A549 (cell line): ENCODE results near the gene RFPL2. TPM values are rescaled to one million over a fixed set of nuclear protein-coding genes. Genes with fewer than 3 reads are reported as not detected.

Experiments used
- ATAC-seq, 2 experiments: fragments of 200-7000 bp in 1 of 2; fragments of >200 bp in 1 of 2; cut with Nextera tagmentation in 1 of 2; cut with Tn5 transposase in 1 of 2; 3 replicates each; pipeline versions ENCODE4 v1.8.0 to v1.9.1; 2018 to 2020; ENCODE audit warnings: mild to moderate bottlenecking in 1 of 2, moderate library complexity in 1 of 2
- CTCF ChIA-PET: fragments of 300-600 bp; sonication (Branson Sonifier 250); formaldehyde crosslinking; extraction: SDS; loops from one replicate; lab custom pipeline; 2021; ENCODE audit warnings: antibody characterized with exemption, inconsistent platforms; lab: Yijun Ruan, JAX
- POLR2A ChIA-PET: fragments of 350-600 bp; formaldehyde crosslinking; extraction: SDS; loops from one replicate; lab custom pipeline; 2021; ENCODE audit warnings: antibody characterized with exemption, inconsistent platforms; lab: Yijun Ruan, JAX
- DNase-seq, 2 experiments: peaks; one replicate each; pipeline versions ENCODE4 v3.0.0 to v3.0.0-alpha.2; 2011 to 2016; ENCODE audit warnings: low read depth in 1 of 2, low spot score in 1 of 2
- FAIRE-seq: peaks from 2 replicates; lab custom pipeline; 2011; peaks lifted over from hg19 to GRCh38; lab: Jason Lieb, UNC
- H3K27ac ChIP-seq, 2 experiments: fragments of >200 bp; sonication (Bioruptor Twin); formaldehyde crosslinking; 3 replicates each; pipeline ENCODE4 v1.5.1; 2016 to 2017
- H3K4me1 ChIP-seq: fragments of >200 bp; sonication (Bioruptor Twin); formaldehyde crosslinking; 3 replicates; pipeline ENCODE4 v1.6.1; 2016
- H3K4me2 ChIP-seq: fragments of >200 bp; sonication (Bioruptor Twin); formaldehyde crosslinking; 3 replicates; pipeline ENCODE4 v1.6.1; 2016
- H3K4me3 ChIP-seq: fragments of >200 bp; sonication (Bioruptor Twin); formaldehyde crosslinking; 3 replicates; pipeline ENCODE4 v1.5.1; 2016
- H3K9me3 ChIP-seq: fragments of >200 bp; sonication (Bioruptor Twin); formaldehyde crosslinking; 3 replicates; pipeline ENCODE4 v1.6.1; 2016
- CHD4 ChIP-seq: fragments of 200-600 bp; sonication (generic); IDR thresholded peaks from 2 replicates; pipeline ENCODE4 v1.6.1; 2016; ENCODE audit warnings: antibody characterized with exemption, mild to moderate bottlenecking, borderline replicate concordance
- EHF ChIP-seq: fragments of 250-450 bp; sonication (Bioruptor Pico); IDR thresholded peaks from 2 replicates; pipeline ENCODE4 v1.5.0; 2020; ENCODE audit warnings: mild to moderate bottlenecking
- ESRRA ChIP-seq: fragments of 150-350 bp; IDR thresholded peaks from 2 replicates; pipeline ENCODE4 v1.6.1; 2014; ENCODE audit warnings: mild to moderate bottlenecking, low read length, borderline replicate concordance
- FOSB ChIP-seq: fragments of 250-450 bp; sonication (Bioruptor Pico); IDR thresholded peaks from 2 replicates; pipeline ENCODE4 v1.5.0; 2020; ENCODE audit warnings: mild to moderate bottlenecking, moderate library complexity
- HDAC2 ChIP-seq: fragments of 200-600 bp; sonication (generic); IDR thresholded peaks from 2 replicates; pipeline ENCODE4 v1.6.1; 2016
- HOXA7 ChIP-seq: fragments of 250-450 bp; sonication (Bioruptor Pico); IDR thresholded peaks from 2 replicates; pipeline ENCODE4 v1.5.0; 2020; ENCODE audit warnings: mild to moderate bottlenecking, moderate library complexity
- HOXB5 ChIP-seq: fragments of 250-450 bp; sonication (Bioruptor Pico); IDR thresholded peaks from 2 replicates; pipeline ENCODE4 v1.5.0; 2020; ENCODE audit warnings: mild to moderate bottlenecking, moderate library complexity
- JUN ChIP-seq, 2 experiments: fragments of >200 bp; sonication (Bioruptor Twin); formaldehyde crosslinking; IDR thresholded peaks; 2 replicates in 1 of 2; 3 replicates in 1 of 2; pipeline ENCODE4 v1.6.1; 2016 to 2017
- KDM1A ChIP-seq: fragments of 200-600 bp; sonication (generic); IDR thresholded peaks from 2 replicates; pipeline ENCODE4 v1.6.1; 2016; ENCODE audit warnings: low read depth, mild to moderate bottlenecking
- NPAS2 ChIP-seq: fragments of 250-450 bp; sonication (Bioruptor Pico); IDR thresholded peaks from 2 replicates; pipeline ENCODE4 v1.8.0; 2022; ENCODE audit warnings: mild to moderate bottlenecking, moderate library complexity, borderline replicate concordance
- POLR2A ChIP-seq: IDR thresholded peaks from 2 replicates; pipeline ENCODE4 v1.6.1; 2012; ENCODE audit warnings: mild to moderate bottlenecking, low read length
- RARB ChIP-seq: fragments of 250-450 bp; sonication (Bioruptor Pico); IDR thresholded peaks from 2 replicates; pipeline ENCODE4 v1.8.0; 2021; ENCODE audit warnings: mild to moderate bottlenecking, moderate library complexity
- RCOR1 ChIP-seq: fragments of 150-350 bp; IDR thresholded peaks from 2 replicates; pipeline ENCODE4 v1.6.1; 2014; ENCODE audit warnings: antibody characterized with exemption, low read length, low read depth
- RNF2 ChIP-seq: fragments of 200-600 bp; sonication (generic); IDR thresholded peaks from 2 replicates; pipeline ENCODE4 v1.6.1; 2016; ENCODE audit warnings: low read depth, mild to moderate bottlenecking, antibody characterized with exemption, moderate library complexity, borderline replicate concordance
- SMC3 ChIP-seq: fragments of >200 bp; sonication (Bioruptor Twin); formaldehyde crosslinking; IDR thresholded peaks from 3 replicates; pipeline ENCODE4 v1.6.1; 2018; ENCODE audit warnings: inconsistent platforms
- SREBF2 ChIP-seq: fragments of 450-650 bp; IDR thresholded peaks from 2 replicates; pipeline ENCODE4 v1.6.1; 2014; ENCODE audit warnings: mild to moderate bottlenecking, moderate library complexity
- USF2 ChIP-seq: fragments of 450-650 bp; IDR thresholded peaks from 2 replicates; pipeline ENCODE4 v1.6.1; 2014; ENCODE audit warnings: antibody characterized with exemption
- ZC3H11A ChIP-seq: fragments of 450-650 bp; IDR thresholded peaks from 2 replicates; pipeline ENCODE4 v1.6.1; 2014; ENCODE audit warnings: antibody characterized with exemption, mild to moderate bottlenecking
- ZFP36 ChIP-seq: fragments of 450-650 bp; IDR thresholded peaks from 2 replicates; pipeline ENCODE4 v1.6.1; 2014; ENCODE audit warnings: borderline replicate concordance; ENCODE audit not compliant: partially characterized antibody
- ZSCAN20 ChIP-seq: fragments of 250-450 bp; sonication (Bioruptor Pico); IDR thresholded peaks from 2 replicates; pipeline ENCODE4 v1.8.0; 2022; ENCODE audit warnings: mild to moderate bottlenecking, moderate library complexity
- WGBS: methylation state at CpG from one replicate; pipeline ENCODE4 v1.1.6; 2017; ENCODE audit errors: missing lambda C conversion rate; 5-methylcytosine and 5-hydroxymethylcytosine counted together
- polyA plus RNA-seq, 4 experiments: library from polyadenylated mRNA; depleted of rRNA in 3 of 4; stranded (reverse); fragments of >200 nt; fragmentation: RNase III in 1 of 4; extraction: RNeasy Plus Mini Kit Qiagen cat#74134 plus additional on column Dnase treatment in 1 of 4; gene quantifications; 2 replicates in 3 of 4; 3 replicates in 1 of 4; pipeline ENCODE4 v1.2.3, GENCODE V29; 2011 to 2017
- TF ChIP-seq, protein P1 (sequence below): IDR thresholded peaks from 2 replicates; pipeline ENCODE4 v1.6.1; 2012; ENCODE audit warnings: low read depth, borderline replicate concordance
- TF ChIP-seq, protein P2 (sequence below): IDR thresholded peaks from 2 replicates; pipeline ENCODE4 v1.6.1; 2012
- TF ChIP-seq, protein P3 (sequence below): fragments of >200 bp; sonication (Bioruptor Twin); formaldehyde crosslinking; IDR thresholded peaks from 3 replicates; pipeline ENCODE4 v1.5.1; 2016
- TF ChIP-seq, protein P4 (sequence below): fragments of 250-450 bp; sonication (Bioruptor Pico); IDR thresholded peaks from 2 replicates; pipeline ENCODE4 v1.5.0; 2020; ENCODE audit warnings: low read depth, mild to moderate bottlenecking, moderate library complexity
- TF ChIP-seq, protein P5 (sequence below): IDR thresholded peaks from 2 replicates; pipeline ENCODE4 v1.6.1; 2012

Gene RFPL2
- polyA plus RNA-seq, 2 of the 4 experiments (the other 2 are of a cell fraction): 0.19 to 0.25 TPM

GRCh38 chr22:32211011-32211410 is 6.1 kb upstream of the RFPL2 start:
- TF ChIP-seq SMC3 (no peak), HOXA7 (no peak), USF2 (no peak), SREBF2 (no peak), ZC3H11A (no peak), FOSB (CRISPR knock-in tag) (no peak)
- TF ChIP-seq, protein P1, sequence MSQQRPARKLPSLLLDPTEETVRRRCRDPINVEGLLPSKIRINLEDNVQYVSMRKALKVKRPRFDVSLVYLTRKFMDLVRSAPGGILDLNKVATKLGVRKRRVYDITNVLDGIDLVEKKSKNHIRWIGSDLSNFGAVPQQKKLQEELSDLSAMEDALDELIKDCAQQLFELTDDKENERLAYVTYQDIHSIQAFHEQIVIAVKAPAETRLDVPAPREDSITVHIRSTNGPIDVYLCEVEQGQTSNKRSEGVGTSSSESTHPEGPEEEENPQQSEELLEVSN: no peak
- POLR2A ChIA-PET: no interaction called here

DNA sequence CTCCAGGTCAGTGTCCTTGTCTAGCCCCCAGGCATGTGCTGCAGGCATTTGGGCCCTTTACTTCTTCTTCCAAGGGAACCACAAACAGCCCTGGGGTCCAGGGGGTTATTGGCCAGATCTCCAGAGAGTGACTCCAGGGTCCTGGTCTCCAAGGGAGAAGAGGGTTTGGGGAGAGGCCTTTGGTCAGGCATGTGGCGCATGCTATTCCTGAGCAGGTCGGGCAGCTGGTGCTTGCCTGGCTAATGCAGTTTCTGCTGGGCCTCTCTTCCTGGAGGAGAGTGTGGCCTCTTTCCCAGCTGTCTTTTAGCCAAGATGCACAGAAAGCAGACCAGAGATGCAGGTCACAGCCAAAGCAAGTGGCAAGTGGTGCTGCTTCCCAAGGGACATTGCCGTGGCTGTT is 3.8 kb upstream of the RFPL2 start:
- ATAC-seq (no peak), DNase-seq (no peak), FAIRE-seq (no peak)
- TF ChIP-seq NPAS2 (CRISPR knock-in tag): no peak
- TF ChIP-seq SREBF2: no peak
- no peak for TF ChIP-seq RNF2
- TF ChIP-seq HOXB5 (CRISPR knock-in tag): no peak
- no peak for TF ChIP-seq JUN (IDR thresholded peaks at IDR 0.05)
- Histone ChIP-seq H3K4me2 (no peak overlapping the region), H3K4me1 (peaks cover 7% of the 10 kb centered on the region; the same call in 1 of the 3 replicates), H3K27ac (no peak overlapping the region), H3K9me3 (no peaks in the 10 kb centered on the region), H3K4me3 (no peak overlapping the region)
- WGBS: 100% methylated on average over 1 of the region's 3 CpGs
- CTCF ChIA-PET: interaction anchor here (0.7 to 1.3 kb wide), 3 partner anchors 15 to 57 kb away, joined by 3 to 4 read pairs (median 3); no protein-coding TSS in a partner anchor
- POLR2A ChIA-PET: no interaction called here

More at GRCh38 chr22:32211011-32211410, 6.1 kb upstream of the RFPL2 start:
- Histone ChIP-seq H3K27ac (no peak overlapping the region), H3K4me1 (peaks cover 6% of the 10 kb centered on the region; the same call in 1 of the 3 replicates), H3K9me3 (no peaks in the 10 kb centered on the region), H3K4me3 (no peak overlapping the region), H3K4me2 (no peak overlapping the region)
- ATAC-seq: no peak
- no peak for DNase-seq
- FAIRE-seq: no peak
- CTCF ChIA-PET: interaction anchor here (1.6 kb wide), 1 partner anchor 9 kb away, joined by 6 read pairs; no protein-coding TSS in a partner anchor
- WGBS: 67% methylated on average over 7 of the region's 7 CpGs

DNA sequence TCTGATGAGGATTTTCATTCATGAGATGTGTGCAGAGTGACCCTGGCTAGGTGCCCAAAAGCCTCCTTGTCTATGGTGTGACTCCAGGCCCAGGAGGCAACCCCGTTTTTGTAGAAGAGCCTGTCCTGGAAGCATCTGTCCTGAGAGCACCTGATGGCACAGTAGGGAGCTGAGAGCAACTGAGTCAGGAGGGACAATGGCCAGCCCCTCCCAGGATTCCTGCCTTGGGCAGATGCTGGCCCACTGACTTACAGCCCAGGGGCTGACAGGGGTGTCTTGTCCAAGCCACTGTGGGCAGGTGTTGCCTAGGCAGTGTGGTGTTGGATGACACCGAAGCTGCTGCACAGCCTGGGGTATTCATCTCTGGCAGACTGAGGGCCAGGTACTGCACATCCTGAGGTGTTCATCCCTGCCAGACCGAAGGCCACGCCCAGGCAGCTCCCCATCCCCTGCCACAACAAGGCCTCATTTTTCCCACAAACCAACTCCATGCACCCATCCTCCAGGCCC is 3.2 kb upstream of the RFPL2 start:
- POLR2A ChIA-PET: no interaction called here
- H3K4me3 ChIP-seq: no peak overlapping the region
- FAIRE-seq: no peak
- ATAC-seq: no peak
- CTCF ChIA-PET: interaction anchor here (0.7 to 1.3 kb wide), 5 partner anchors 9 to 231 kb away, joined by 3 to 4 read pairs (median 3); no protein-coding TSS in a partner anchor
- TF ChIP-seq, protein P2, sequence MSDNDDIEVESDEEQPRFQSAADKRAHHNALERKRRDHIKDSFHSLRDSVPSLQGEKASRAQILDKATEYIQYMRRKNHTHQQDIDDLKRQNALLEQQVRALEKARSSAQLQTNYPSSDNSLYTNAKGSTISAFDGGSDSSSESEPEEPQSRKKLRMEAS: no peak
- no peak for TF ChIP-seq ZSCAN20 (CRISPR knock-in tag)
- TF ChIP-seq ZFP36: no peak
- TF ChIP-seq, protein P3, sequence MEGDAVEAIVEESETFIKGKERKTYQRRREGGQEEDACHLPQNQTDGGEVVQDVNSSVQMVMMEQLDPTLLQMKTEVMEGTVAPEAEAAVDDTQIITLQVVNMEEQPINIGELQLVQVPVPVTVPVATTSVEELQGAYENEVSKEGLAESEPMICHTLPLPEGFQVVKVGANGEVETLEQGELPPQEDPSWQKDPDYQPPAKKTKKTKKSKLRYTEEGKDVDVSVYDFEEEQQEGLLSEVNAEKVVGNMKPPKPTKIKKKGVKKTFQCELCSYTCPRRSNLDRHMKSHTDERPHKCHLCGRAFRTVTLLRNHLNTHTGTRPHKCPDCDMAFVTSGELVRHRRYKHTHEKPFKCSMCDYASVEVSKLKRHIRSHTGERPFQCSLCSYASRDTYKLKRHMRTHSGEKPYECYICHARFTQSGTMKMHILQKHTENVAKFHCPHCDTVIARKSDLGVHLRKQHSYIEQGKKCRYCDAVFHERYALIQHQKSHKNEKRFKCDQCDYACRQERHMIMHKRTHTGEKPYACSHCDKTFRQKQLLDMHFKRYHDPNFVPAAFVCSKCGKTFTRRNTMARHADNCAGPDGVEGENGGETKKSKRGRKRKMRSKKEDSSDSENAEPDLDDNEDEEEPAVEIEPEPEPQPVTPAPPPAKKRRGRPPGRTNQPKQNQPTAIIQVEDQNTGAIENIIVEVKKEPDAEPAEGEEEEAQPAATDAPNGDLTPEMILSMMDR: no peak
- TF ChIP-seq RCOR1: no peak
- TF ChIP-seq, protein P4, sequence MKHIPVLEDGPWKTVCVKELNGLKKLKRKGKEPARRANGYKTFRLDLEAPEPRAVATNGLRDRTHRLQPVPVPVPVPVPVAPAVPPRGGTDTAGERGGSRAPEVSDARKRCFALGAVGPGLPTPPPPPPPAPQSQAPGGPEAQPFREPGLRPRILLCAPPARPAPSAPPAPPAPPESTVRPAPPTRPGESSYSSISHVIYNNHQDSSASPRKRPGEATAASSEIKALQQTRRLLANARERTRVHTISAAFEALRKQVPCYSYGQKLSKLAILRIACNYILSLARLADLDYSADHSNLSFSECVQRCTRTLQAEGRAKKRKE: no peak
- no peak for TF ChIP-seq EHF
- TF ChIP-seq HDAC2: no peak
- no peak for TF ChIP-seq KDM1A
- no peak for TF ChIP-seq HOXB5 (CRISPR knock-in tag)
- TF ChIP-seq POLR2A: no peak
- TF ChIP-seq RARB: no peak
- TF ChIP-seq, protein P5, sequence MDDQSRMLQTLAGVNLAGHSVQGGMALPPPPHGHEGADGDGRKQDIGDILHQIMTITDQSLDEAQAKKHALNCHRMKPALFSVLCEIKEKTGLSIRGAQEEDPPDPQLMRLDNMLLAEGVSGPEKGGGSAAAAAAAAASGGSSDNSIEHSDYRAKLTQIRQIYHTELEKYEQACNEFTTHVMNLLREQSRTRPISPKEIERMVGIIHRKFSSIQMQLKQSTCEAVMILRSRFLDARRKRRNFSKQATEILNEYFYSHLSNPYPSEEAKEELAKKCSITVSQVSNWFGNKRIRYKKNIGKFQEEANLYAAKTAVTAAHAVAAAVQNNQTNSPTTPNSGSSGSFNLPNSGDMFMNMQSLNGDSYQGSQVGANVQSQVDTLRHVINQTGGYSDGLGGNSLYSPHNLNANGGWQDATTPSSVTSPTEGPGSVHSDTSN: no peak
- no peak for TF ChIP-seq SMC3
- no peak for TF ChIP-seq CHD4
- no peak for TF ChIP-seq ESRRA
- TF ChIP-seq JUN (IDR thresholded peaks at IDR 0.05): no peak
- no peak overlapping the region for H3K27ac ChIP-seq
- DNase-seq: no peak
- WGBS: no CpG with 5 or more reads among the region's 4 CpGs
- peaks cover 7% of the 10 kb centered on the region; the same call in 1 of the 3 replicates for H3K4me1 ChIP-seq
- no peak overlapping the region for H3K4me2 ChIP-seq
- H3K9me3 ChIP-seq: no peaks in the 10 kb centered on the region
